GM18858 (cell line): ENCODE results near the gene WDTC1.
"Not testable (repeated sequence)": the region's sequence is repeated elsewhere in the genome, so short reads cannot be mapped to it uniquely, and the experiment has no call there.

Source experiments
- ATAC-seq: cut with Tn5 transposase; IDR thresholded peaks from one replicate; pipeline ENCODE4 v1.9.1; 2021; ENCODE audit not compliant: unreplicated experiment

WDTC1 gene

DNA sequence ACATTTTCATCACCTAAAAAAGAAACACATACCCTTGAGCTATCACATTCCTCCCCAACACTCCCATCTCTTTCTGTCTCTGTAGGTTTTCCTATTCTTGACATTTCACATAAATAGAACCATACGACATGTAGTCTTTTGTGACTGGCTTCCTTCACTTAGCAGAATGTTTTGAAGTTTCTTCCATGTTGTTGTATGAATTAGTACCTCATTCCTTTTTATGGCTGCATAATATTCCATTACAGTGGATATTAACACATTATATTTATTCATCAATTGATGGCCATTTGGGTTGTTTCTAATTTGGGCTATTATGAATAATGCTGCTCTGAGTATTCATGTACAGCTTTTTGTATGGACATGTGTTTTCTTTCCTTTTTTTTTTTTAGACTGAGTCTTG, 11.8 kb downstream of the WDTC1 start:
- ATAC-seq = no peak

DNA sequence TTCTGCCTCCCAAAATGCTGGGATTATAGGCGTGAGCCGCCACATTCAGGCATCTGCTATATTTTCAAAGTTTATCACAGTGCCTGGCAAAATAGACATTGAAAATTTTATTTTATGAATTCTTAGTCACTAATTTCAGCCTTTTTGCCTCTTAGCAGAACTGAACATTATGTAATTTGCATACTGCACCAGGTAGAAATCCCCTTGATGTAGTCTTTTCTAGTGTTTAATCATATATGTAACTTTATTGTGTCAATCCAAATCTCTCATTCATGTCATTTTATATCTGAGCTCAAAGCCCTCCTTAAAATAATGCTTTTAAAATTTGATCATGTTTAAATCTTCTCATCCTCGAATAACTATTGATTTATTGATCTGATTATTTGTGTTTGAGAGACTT, 19.2 kb downstream of the WDTC1 start:
- ATAC-seq = no peak

DNA sequence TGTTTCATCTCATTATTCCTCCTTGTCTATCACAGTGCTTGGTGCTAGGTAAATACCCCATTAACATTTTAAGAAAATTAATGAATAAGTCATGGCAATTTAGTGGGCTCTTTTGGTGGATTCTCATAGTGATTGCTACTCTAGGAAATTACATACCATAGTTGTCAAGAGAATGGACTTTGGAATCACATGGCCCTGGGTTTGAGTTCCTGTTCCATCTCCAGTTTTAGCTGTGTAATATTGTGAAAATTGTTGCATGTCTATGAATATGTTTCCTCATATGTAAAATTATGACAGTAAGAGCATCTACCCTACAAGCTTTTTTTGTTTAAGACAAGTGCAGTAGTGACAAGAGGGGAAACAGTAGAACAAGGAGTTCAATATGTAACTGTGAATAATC, 20.7 kb downstream of the WDTC1 start:
- ATAC-seq = no peak

DNA sequence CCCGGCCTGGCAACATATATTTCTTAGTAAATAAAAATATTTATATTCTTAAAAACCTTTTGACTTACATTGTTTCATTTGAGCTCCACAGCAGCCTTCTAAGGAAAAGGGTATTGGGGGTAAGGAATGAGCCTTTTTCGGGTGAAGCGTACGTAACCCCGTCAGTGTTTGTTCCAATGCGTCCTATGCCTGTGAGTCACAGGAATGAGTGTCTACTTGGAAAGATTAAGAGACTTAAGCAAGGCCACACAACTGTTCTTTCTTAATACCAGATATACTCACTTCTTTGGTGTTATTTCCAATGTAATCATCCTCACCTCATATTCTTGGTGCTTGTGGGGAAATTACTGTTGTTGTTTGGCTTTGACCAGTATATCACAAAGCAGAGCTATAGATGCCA, 22.7 kb downstream of the WDTC1 start:
- ATAC-seq = no peak

DNA sequence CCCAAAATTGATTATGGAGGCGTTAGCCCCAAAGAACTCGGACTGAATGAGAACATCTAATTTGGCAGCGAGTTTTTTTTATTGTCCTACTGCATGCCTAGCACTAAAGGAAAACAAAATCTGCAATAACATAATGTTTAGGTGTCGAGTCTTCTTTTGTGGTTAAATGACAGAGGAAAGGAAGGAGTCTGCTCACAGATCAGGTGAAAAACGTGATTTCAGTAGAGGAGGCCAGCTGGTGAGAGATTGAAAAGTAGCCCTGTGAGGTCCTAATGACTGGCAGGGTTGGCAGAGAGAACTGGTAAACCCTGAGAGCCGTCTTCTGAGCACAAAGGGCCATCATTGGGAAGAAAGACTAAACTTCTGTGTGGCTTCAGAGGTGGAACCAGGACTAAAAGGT, 24.2 kb downstream of the WDTC1 start:
- ATAC-seq = no peak

DNA sequence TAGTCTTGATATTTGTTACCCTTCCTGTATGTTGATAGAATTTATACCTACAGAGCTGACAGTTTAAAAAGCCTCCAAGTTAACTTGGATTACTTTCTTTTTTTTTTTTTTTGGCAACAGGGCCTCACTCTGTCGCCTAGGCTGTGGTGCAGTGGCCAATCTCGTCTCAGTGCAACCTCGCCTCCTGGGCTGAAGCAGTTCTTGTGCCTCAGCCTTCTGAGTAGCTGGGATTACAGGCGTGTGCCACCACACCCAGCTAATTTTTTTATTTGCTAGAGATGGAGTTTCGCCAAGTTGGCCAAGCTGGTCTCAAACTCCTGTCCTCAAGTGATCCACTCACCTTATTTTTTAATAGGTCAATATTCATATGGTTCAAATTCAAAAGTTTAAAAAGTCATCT, 32.7 kb downstream of the WDTC1 start:
- no peak for ATAC-seq

DNA sequence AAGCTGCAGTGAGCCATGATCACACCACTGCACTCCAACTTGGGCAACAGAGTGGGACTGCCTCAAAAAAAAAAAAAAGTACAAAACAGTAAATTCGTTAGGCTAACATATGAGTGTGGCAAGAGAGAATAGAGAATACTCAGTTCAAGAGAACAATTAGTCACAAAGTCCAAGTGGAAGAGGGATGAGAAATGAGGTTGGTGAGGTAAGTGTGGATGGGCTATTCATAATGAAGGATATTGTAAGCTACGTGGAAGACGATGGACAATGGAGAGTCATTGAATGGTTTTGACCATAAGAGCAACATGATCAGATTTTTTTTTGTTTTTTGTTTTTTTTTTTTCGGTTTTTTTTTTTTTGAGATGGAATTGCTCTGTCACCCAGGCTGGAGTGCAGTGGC, 34.8 kb downstream of the WDTC1 start:
- no peak for ATAC-seq

DNA sequence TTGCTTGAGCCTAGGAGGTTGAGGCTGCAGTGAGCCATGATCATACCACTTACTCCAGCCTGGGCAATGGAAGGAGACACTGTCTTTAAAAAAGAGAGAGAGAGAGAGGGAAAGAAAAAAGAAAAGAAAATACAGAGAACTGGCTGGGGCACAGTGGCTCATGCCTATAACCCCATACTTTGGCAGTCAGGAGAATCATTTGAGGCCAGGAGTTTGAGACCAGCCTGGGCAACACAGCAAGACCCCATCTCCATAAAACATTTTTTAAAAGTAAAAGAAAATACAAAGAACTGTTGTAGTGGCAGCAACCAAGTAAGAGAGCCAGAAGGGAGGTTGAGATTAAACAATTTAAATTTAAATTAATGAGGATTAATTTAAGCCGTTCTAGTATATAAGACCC, 39.8 kb downstream of the WDTC1 start:
- ATAC-seq = no peak

DNA sequence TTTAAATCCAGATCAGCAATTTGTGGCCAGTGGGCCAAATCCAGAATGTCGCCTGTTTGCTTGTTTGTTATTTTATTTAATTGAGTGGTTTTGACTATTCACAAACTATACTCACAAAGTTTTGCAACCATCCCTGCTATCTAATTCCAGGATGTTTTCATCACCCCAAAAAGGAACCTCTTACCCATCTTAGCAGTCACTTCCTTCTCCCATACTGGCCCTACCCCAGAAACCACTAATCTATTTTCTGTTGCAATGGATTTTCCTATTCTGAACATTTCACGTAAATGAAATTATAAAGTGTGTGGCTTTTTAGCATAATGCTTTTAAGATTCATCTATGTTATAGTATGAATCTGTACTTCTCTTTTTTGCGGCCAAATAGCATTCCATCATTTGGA, 41.3 kb downstream of the WDTC1 start:
- ATAC-seq = no peak

DNA sequence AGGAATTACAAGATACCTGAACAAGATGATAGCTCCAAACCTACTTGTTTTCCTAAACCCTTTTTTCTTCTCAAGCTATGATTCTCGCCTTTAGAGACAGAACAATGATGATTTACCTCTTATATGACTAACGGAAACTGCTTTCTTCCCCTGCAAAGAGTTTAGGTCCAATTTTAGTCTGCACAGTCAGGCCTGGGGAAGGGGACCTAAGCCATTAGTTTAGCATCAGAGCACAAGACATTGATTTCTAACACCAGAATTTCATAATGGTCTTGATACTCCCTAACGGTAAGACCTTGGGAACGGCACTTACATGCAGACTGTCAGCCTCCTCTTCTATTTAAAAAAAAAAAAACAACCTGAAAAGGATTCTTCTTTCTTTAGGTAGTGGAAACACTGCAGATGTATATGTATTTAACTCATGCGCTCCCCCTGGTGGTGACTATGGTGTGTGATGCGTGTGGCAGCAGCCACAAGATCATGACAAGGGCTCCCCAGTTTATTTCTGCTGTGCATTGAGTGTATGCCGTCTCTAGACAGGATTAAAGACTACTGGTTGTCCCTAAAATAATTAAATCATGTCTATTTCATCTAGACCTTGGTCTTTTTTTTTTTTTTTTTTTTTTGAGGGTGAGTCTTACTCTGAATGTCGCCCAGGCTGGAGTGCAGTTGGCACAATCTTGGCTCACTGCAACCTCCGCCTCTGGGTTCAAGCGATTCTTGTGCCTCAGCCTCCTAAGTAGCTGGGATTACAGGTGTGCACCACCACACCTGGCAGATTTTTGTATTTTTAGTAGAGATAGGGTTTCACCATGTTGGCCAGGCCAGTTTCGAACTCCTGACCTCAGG, 50.2 kb downstream of the WDTC1 start:
- no peak for ATAC-seq

DNA sequence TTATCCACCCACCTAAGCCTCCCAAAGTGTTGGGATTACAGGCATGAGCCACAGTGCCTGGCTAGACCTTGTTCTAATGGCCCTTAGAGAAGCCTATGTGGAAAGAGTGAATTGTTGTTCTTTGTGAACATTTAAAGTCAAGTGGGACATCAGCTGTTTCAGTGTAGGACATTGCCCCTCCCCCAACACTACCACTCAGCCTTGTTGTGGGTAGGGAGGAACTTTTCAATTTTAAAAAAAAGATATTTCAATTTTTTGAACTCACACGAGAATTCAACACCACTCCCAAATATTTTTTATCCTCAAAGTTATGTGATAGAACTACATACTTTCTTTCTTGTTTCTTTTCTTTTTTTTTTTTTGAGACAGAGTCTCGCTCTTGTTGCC, 50.8 kb downstream of the WDTC1 start:
- ATAC-seq = no peak

DNA sequence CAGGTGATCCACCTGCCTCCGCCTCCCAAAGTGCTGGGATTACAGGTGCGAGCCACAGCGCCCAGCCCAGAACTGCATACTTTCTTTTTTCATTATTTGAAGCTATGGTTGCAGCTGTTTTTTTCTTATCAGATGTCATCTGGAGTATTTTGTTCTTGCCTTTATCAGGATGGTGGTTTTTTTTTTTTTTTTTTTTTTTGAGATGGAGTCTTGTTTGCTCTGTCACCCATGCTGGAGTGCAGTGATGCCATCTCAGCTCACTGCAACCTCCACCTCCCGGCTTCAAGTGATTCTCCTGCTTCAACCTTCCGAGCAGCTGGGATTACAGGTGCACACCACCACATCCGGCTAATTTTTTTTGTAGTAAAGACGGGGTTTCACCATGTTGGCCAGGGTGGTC, 51.4 kb downstream of the WDTC1 start:
- not testable (repeated sequence) for ATAC-seq

DNA sequence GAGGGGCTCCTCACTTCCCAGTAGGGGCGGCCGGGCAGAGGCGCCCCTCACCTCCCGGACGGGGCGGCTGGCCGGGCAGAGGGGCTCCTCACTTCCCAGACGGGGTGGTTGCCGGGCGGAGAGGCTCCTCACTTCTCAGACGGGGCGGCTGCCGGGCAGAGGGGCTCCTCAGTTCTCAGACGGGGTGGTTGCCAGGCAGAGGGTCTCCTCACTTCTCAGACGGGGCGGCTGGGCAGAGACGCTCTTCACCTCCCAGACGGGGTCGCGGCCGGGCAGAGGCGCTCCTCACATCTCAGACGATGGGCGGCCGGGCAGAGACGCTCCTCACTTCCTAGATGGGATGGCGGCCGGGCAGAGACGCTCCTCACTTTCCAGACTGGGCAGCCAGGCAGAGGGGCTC, 54.7 kb downstream of the WDTC1 start:
- ATAC-seq = not testable (repeated sequence)

DNA sequence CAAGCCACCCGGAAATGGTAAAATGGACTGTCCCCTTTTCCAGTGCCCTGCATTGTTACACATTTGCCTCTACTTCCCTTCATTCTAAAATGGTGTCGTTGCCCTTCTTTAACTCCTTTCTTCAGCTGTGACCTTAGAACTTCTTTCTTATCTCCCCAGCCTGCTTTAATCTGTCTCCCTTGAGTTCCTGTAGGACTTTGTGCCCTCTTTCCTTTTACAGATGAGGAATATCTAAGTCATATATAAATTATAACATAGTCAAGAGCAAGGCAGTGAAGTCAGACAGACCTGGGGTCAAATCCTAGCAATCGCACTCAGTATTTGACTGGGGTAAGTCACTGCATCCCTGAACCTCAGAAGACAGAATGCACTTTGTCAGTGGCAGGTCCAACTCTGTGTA, 56.1 kb downstream of the WDTC1 start:
- ATAC-seq = no peak

DNA sequence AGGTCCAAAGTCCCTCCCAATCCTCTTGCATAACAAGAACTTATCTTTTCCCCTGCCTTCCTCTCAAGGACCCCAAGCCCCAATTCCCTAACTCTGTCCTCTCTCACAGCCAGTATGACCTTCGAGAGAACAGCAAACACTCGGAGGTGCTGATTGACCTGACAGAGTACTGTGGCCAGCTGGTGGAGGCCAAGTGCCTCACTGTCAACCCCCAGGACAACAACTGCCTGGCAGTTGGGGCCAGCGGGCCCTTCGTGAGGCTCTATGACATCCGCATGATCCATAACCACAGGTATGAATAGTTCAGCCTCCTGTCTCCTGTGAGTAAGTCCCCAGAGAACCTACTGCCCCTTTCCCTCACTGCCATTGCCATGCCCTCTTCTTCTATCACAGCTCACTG, 57.7 kb downstream of the WDTC1 start:
- ATAC-seq = no peak

DNA sequence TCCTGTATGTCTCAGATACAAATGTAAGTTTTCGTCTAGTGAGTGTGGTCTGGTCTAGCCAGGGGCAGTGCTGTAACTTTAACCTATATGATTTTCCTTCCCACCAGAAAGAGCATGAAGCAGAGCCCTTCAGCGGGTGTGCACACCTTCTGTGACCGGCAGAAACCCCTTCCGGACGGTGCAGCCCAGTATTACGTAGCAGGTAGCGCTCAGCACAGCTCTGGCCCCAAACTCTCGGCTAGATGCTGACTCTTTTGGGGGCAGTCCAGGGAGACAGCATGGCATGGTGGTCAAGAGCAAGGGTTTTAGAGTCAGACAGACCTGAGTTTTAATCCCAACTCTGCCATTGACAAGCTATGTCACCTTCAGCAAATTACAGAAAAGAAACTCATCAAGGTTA, 59.5 kb downstream of the WDTC1 start:
- ATAC-seq = no peak

DNA sequence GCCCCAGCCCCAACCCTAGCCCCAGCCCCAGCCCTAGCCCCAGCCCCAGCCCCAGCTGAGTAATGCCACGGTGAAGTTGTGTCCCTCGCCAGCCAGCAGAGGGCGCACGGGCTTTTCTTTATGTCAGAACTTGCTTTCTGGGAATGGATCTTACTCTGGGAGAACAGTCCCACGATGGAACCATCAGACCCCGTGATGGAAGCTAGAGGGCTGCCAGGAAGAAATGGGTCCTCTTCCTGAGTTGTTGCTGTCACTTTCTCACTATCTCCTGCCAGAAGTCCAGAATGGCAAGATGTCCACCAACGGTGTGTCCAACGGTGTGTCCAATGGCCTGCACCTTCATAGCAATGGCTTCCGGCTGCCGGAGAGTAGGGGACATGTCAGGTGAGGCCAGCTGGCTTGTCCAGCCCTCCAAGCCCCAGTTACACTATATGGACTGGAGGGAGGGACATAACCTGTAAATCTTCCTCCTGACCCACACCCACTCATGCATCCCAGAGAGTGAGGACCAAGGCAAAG, 62.4 kb downstream of the WDTC1 start:
- ATAC-seq = no peak

DNA sequence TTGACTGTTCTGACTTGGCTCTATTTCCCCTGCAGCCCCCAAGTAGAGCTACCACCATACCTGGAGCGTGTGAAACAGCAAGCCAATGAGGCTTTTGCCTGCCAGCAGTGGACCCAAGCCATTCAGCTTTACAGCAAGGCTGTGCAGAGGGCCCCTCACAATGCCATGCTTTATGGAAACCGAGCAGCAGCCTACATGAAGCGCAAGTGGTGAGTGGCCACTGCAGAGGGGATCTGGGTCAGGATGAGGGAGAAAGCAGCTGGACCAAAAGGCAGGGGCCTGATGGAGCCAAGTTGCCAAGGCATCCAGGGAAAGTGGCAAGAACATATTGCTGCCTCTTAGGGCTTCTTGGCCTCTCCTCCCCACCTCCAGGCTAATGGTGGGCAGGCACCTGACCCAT, 63.5 kb downstream of the WDTC1 start:
- no peak for ATAC-seq

DNA sequence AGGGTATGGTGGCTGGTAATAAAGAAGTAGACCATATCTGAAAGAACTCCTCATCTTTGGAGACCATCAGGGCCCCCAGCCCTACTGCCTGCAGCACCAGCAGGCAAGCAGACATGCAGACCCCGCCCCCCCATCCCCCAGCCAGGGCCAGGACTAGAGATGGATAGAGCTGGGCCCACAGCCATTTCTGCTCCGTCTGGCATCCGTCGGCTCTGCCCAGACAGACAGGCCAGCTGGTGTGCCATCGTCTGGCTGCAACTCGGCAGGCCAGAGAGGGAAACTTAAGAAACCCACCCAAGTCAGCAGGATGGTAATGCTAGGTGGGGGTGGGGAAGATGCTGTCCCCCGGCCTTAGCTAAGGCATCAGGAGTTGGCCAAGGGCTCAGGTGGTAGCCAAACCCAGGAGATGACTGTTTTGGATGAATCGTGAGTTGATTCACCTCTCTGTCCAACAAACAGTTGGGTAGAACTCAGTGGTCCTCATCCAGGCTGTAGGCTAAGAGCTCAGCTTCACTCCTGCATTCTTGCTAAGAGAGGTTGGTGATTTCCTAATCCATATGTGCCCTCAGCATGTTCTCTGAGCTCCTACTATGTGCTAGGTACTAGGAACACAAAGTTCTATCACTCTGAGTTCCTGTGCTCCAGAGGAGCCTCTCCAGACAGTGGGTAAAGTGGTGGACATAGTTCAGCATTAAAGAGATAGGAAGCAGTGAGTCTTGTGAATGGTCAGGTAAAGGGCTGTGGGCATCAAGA, 64.4 kb downstream of the WDTC1 start:
- ATAC-seq = no peak

DNA sequence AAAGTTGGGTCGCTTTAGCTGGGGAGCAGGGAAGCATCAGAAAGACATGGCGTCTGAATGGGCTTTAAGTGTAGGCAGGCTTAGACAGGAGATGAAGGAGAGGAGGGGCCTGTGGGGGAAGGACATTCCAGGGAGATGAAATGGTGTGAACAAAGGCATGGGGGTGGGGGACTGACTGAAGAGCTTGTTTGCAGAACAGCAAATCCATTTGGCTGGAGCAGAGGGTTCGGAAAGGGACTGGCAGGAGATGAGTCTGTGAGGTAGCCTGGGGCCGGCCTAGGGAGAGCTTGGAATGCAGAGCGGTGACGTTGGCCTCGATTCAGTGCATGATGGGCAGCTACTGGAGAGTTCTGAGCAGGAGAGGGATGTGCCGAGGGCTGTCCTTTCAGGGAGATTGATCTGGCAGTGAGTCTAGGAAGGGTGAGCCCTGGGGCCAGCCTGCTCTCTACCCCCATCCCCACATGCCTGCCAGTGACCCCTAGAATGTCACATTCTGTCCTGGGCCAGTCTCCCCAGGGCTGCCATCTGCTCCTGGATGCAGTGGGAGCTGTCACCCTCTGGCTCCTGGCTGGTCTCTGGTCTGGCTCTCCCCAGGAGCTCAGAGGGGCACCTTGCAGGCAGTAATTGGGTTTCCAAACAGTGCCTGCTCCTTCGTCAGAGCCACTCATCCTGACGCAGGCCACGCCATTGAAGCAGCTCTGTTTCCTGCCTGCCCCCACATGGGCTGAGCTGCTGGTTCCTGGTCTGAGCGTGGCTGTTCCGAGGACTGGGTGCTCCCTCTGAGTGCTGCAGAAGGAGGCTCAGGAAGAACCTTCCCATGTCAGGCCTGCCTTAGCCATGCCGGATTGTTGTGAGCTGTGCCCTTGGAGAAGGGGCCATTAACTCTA, 65.2 kb downstream of the WDTC1 start:
- no peak for ATAC-seq

DNA sequence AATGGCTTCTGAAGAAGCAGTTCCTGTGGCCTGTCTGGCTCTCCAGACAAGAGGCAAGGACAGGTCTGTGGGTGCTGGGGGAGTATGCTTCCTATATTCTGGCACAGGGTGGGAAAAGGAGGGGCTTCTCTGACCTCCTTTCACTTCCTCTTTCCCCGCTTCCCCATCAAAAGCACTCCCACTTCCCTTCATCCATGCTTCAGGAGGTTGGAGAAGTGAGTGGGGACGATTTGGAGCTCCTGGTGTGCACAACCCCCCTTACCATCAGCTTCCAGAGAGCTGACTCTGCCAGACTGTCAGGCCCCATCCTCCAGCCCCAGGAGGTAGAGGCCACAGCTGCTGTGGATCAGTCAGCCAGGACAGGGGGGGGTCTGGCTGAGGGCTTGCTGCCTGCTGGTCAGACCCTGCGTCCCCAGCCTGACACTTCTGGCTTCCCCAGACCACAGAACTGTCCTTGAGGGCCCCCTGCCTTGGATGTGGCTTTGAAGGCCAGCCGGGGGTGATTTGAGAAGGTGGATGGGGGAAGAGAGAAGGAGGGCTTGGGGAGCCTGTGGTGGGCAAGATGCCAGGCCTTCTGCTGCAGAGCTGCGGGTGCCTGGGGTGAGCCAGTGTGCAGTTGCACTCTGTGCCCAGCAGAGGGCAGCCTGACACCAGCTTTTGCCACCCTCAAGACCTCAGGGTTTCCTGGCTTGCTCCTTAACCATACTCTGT, 66.1 kb downstream of the WDTC1 start:
- ATAC-seq = no peak
